OCI-LY7 (cell line): Measurements from ENCODE around the gene INTS2. TPM values are rescaled to one million over a fixed set of nuclear protein-coding genes. Genes with fewer than 3 reads are reported as not detected.
"Not testable (repeated sequence)": the region's sequence is repeated elsewhere in the genome, so short reads cannot be mapped to it uniquely, and the experiment has no call there.

Experiments
- BruUV-seq: library from RNA; stranded (reverse); fragments of 400-500 nt; replicated peaks from 2 replicates; lab custom pipeline; 2021; lab: Mats Ljungman, UMichigan
- CTCF ChIA-PET: fragments of 300-600 bp; sonication (Branson Sonifier 250); formaldehyde crosslinking; loops from one replicate; lab custom pipeline; 2022; ENCODE audit warnings: antibody characterized with exemption; ENCODE audit not compliant: unreplicated experiment; lab: Charles Lee
- POLR2A ChIA-PET: fragments of 300-600 bp; sonication (Branson Sonifier 250); formaldehyde crosslinking; loops from one replicate; lab custom pipeline; 2022; ENCODE audit warnings: antibody characterized with exemption; lab: Charles Lee
- DNase-seq: peaks from one replicate; pipeline ENCODE4 v3.0.0-alpha.2; 2015; ENCODE audit warnings: low spot score
- H2AFZ ChIP-seq: fragments of 200-600 bp; sonication (generic), shearing (Covaris generic); 2 replicates; pipeline ENCODE4 v1.6.1; 2014; ENCODE audit warnings: mild to moderate bottlenecking, antibody characterized with exemption, low read length, moderate library complexity
- H3K27ac ChIP-seq: fragments of 200-600 bp; sonication (generic); 2 replicates; pipeline ENCODE4 v1.5.1; 2014; ENCODE audit warnings: mixed run types, low read depth, mild to moderate bottlenecking, moderate library complexity, low read length, inconsistent platforms; ENCODE audit not compliant: poor library complexity, severe bottlenecking
- H3K36me3 ChIP-seq: fragments of 200-600 bp; sonication (generic); 2 replicates; pipeline ENCODE4 v1.6.1; 2014; ENCODE audit warnings: mild to moderate bottlenecking, antibody characterized with exemption, low read length, moderate library complexity, mixed read lengths; ENCODE audit not compliant: insufficient read depth
- H3K4me1 ChIP-seq: fragments of 200-600 bp; sonication (generic); 2 replicates; pipeline ENCODE4 v1.5.1; 2014; ENCODE audit warnings: mild to moderate bottlenecking, low read length; ENCODE audit not compliant: insufficient read depth, poor library complexity, severe bottlenecking
- H3K4me2 ChIP-seq: fragments of 200-600 bp; sonication (generic); 2 replicates; pipeline ENCODE4 v1.6.1; 2014; ENCODE audit warnings: mild to moderate bottlenecking, low read length
- H3K4me3 ChIP-seq: fragments of 200-600 bp; sonication (generic); 2 replicates; pipeline ENCODE4 v1.5.1; 2014; ENCODE audit warnings: mild to moderate bottlenecking, low read depth, low read length; ENCODE audit not compliant: poor library complexity, severe bottlenecking
- H3K79me2 ChIP-seq: fragments of 200-600 bp; sonication (generic); 2 replicates; pipeline ENCODE4 v1.6.1; 2016; ENCODE audit warnings: low read depth, mild to moderate bottlenecking, low read length, moderate library complexity, mixed read lengths; ENCODE audit not compliant: insufficient read depth
- H3K9me2 ChIP-seq: fragments of 200-600 bp; sonication (generic); 2 replicates; pipeline ENCODE4 v1.6.1; 2016; ENCODE audit warnings: mild to moderate bottlenecking, low read length, mixed read lengths; ENCODE audit not compliant: insufficient read depth
- H3K9me3 ChIP-seq: fragments of 200-600 bp; sonication (generic); 2 replicates; pipeline ENCODE4 v1.6.1; 2014; ENCODE audit warnings: mild to moderate bottlenecking, mixed run types, low read length, mixed read lengths
- H4K20me1 ChIP-seq: fragments of 200-600 bp; sonication (generic); 2 replicates; pipeline ENCODE4 v1.6.1; 2014; ENCODE audit warnings: mild to moderate bottlenecking, antibody characterized with exemption, low read length, moderate library complexity, mixed read lengths; ENCODE audit not compliant: insufficient read depth
- CTCF ChIP-seq: fragments of 200-600 bp; sonication (generic); conservative IDR thresholded peaks from 2 replicates; pipeline ENCODE4 v1.5.1; 2014; ENCODE audit warnings: mild to moderate bottlenecking, antibody characterized with exemption, low read length, moderate library complexity, mixed read lengths
- EZH2phosphoT487 ChIP-seq: fragments of 200-600 bp; sonication (generic); IDR thresholded peaks from 2 replicates; pipeline ENCODE4 v1.6.1; 2018; ENCODE audit warnings: low read depth, borderline replicate concordance, mild to moderate bottlenecking, mixed run types, antibody characterized with exemption, low read length, moderate library complexity, mixed read lengths
- intact Hi-C: fragments of 100-400 bp; cut with micrococcal nuclease; formaldehyde crosslinking; loops from one replicate; pipeline ENCODE4 v1.10.0; 2022; ENCODE audit not compliant: unreplicated experiment
- total RNA-seq, 2 experiments: library from RNA; depleted of rRNA in 1 of 2; stranded (reverse); fragments of >200 nt in 1 of 2; shearing (Covaris generic) in 1 of 2; gene quantifications; 2 replicates each; pipeline ENCODE4 v1.2.3, GENCODE V29; 2014 to 2022

Gene INTS2
- total RNA-seq, 2 experiments from 2014 or later = 15.8 to 27.9 TPM

- Histone ChIP-seq H3K36me3 (peaks cover 83% of the 10 kb centered on the region), H2AFZ (no peak overlapping the region), H3K27ac (no peak overlapping the region), H4K20me1 (no peaks in the 10 kb centered on the region), H3K9me2 (no peaks in the 10 kb centered on the region), H3K79me2 (no peaks in the 10 kb centered on the region), H3K9me3 (no peaks in the 10 kb centered on the region), H3K4me3 (no peak overlapping the region), H3K4me1 (no peaks in the 10 kb centered on the region), H3K4me2 (no peak overlapping the region)
- intact Hi-C loops = no loop called here
- BruUV-seq = no TSS peak
- CTCF ChIA-PET = no interaction called here
- no peak for DNase-seq
- POLR2A ChIA-PET = interaction anchor here (0.7 to 1.3 kb wide), 6 partner anchors 10 to 87 kb away, joined by 3 to 6 read pairs (median 4); no protein-coding TSS in a partner anchor
- no peak for TF ChIP-seq EZH2phosphoT487
- TF ChIP-seq CTCF = no peak
Measured at GRCh38 chr17:61903251-61903650, 24.5 kb downstream of the INTS2 start.

DNA sequence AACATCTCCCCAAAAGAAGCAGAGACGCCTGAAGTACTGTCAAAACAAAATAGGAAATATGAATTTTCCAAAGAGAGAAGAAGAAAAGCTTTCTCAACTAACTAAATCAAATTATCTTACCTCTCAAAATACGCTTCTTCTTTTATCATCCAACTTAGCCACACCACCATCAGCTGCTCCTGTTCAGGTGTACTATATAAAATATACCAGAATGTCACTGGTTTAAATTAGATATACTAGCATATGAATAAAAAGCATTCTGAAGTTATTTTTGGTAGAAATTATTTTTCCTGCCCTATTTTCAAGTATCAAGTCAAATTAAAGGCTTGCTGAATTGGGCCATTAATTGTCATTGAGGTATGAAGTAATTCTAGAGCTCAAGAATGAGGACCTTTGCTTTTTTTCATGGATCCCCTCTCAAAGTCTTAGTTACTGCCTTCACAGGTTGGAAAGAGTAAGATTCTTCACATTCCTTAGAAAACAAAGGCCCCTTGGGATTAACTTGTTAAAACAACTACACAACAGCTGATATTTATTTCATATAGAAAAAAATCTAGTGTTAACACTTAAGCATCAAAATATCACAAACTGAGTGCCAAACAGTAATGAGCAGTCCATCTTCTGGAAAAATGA is 30.1 kb downstream of the INTS2 start:
- Histone ChIP-seq H3K9me3 (no peaks in the 10 kb centered on the region), H4K20me1 (no peaks in the 10 kb centered on the region), H3K36me3 (peaks cover 71% of the 10 kb centered on the region), H2AFZ (no peak overlapping the region), H3K4me1 (no peaks in the 10 kb centered on the region), H3K79me2 (no peaks in the 10 kb centered on the region), H3K4me3 (no peak overlapping the region), H3K27ac (no peak overlapping the region), H3K4me2 (no peak overlapping the region), H3K9me2 (no peaks in the 10 kb centered on the region)
- no peak for DNase-seq
- POLR2A ChIA-PET = interaction anchor here (0.6 to 0.9 kb wide), 2 partner anchors 11 to 1721 kb away, joined by 3 read pairs; no protein-coding TSS in a partner anchor
- intact Hi-C loops = no loop called here
- CTCF ChIA-PET = no interaction called here
- no TSS peak for BruUV-seq
- TF ChIP-seq EZH2phosphoT487 = no peak
- no peak for TF ChIP-seq CTCF

GRCh38 chr17:61895391-61895790 is 32.4 kb downstream of the INTS2 start:
- no peaks in the 10 kb centered on the region for H3K79me2 ChIP-seq
- H3K9me3 ChIP-seq = no peaks in the 10 kb centered on the region
- no peak overlapping the region for H3K27ac ChIP-seq
- H3K9me2 ChIP-seq = no peaks in the 10 kb centered on the region
- no TSS peak for BruUV-seq
- H3K4me1 ChIP-seq = no peaks in the 10 kb centered on the region
- no peak for DNase-seq
- H4K20me1 ChIP-seq = no peaks in the 10 kb centered on the region
- no peak overlapping the region for H3K4me3 ChIP-seq
- CTCF ChIA-PET = no interaction called here
- TF ChIP-seq CTCF = no peak
- TF ChIP-seq EZH2phosphoT487 = no peak
- no peak overlapping the region for H2AFZ ChIP-seq
- H3K4me2 ChIP-seq = no peak overlapping the region
- intact Hi-C loops = no loop called here
- POLR2A ChIA-PET = no interaction called here
- peaks cover 68% of the 10 kb centered on the region for H3K36me3 ChIP-seq

- H3K27ac ChIP-seq, H3K4me2 ChIP-seq, H3K4me3 ChIP-seq, H3K9me2 ChIP-seq, CTCF ChIA-PET, H4K20me1 ChIP-seq, H2AFZ ChIP-seq, intact Hi-C loops, H3K9me3 ChIP-seq, POLR2A ChIA-PET, DNase-seq, H3K4me1 ChIP-seq, H3K79me2 ChIP-seq, BruUV-seq: not testable (repeated sequence)
- peaks cover 68% of the 10 kb centered on the region for H3K36me3 ChIP-seq
Measured at GRCh38 chr17:61894310-61894709, 33.5 kb downstream of the INTS2 start.
